Measurements from ENCODE around the gene CFI. TPM values are rescaled to one million over a fixed set of nuclear protein-coding genes. Genes with fewer than 3 reads are reported as not detected.

Gene CFI
- total and polyA plus RNA-seq, 9 of the 15 experiments (the other 6 are each of a cell fraction or from before 2014, with no cell fraction given) = 0.30 to 8.4 (median 0.95) TPM

GRCh38 chr4:109735566-109736365 is 66.0 kb downstream of the CFI start (continued):
- TF ChIP-seq ZNF407 (IDR thresholded peaks at IDR 0.05; ENCODE audit: low read depth) (no peak), SRF (CRISPR knock-in tag; IDR thresholded peaks at IDR 0.05) (no peak), SMAD2 (IDR thresholded peaks at IDR 0.05; ENCODE audit: low read depth, low read length) (no peak), PHF20 (IDR thresholded peaks at IDR 0.05; ENCODE audit: partially characterized antibody) (no peak), RERE (CRISPR knock-in tag; IDR thresholded peaks at IDR 0.05; ENCODE audit: borderline replicate concordance) (no peak), ZNF347 (CRISPR knock-in tag; IDR thresholded peaks at IDR 0.05; ENCODE audit: low read depth) (no peak), ZNF146 (CRISPR knock-in tag; IDR thresholded peaks at IDR 0.05; ENCODE audit: unreplicated experiment) (no peak), FOSL1 (tag; conservative IDR thresholded peaks at IDR 0.05) (peak; percentile 60; the same call in 1 of the 2 replicates), HDAC1 (IDR thresholded peaks at IDR 0.05) (peak in 1 of 2 experiments; percentile 62; a peak in 1 of 4 replicates), ZNF76 (CRISPR knock-in tag; IDR thresholded peaks at IDR 0.05; ENCODE audit: borderline replicate concordance) (no peak)
- TF ChIP-seq, protein P1, sequence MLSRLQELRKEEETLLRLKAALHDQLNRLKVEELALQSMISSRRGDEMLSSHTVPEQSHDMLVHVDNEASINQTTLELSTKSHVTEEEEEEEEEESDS (CRISPR knock-in tag; IDR thresholded peaks at IDR 0.05) = no peak

All from K562 (cell line).